Mesenchymal stem cell (in vitro differentiated cells and primary cell): ENCODE data around the gene CIDEA.

ENCODE experiments used
- DNase-seq: peaks from one replicate; pipeline ENCODE4 v3.0.0-alpha.2; 2013
- H2AFZ ChIP-seq: one replicate; pipeline ENCODE4 v1.6.1; 2013; ENCODE audit warnings: low read depth, mild to moderate bottlenecking, control low read depth, inconsistent platforms, low read length, moderate library complexity
- H2AK5ac ChIP-seq: 2 replicates; pipeline ENCODE4 v1.6.1; 2013; ENCODE audit warnings: low read length, moderate library complexity, mild to moderate bottlenecking, inconsistent platforms; ENCODE audit not compliant: severe bottlenecking
- H2BK120ac ChIP-seq: one replicate; pipeline ENCODE4 v1.6.1; 2013; ENCODE audit warnings: low read depth, mild to moderate bottlenecking, inconsistent platforms, low read length, moderate library complexity
- H2BK12ac ChIP-seq, 2 experiments: one replicate each; pipeline ENCODE4 v1.6.1; 2013; ENCODE audit warnings: inconsistent platforms in 2 of 2, low read length in 2 of 2, mild to moderate bottlenecking in 2 of 2, moderate library complexity in 2 of 2, control low read depth in 1 of 2
- H2BK15ac ChIP-seq: one replicate; pipeline ENCODE4 v1.6.1; 2013; ENCODE audit warnings: mild to moderate bottlenecking, low read depth, inconsistent platforms; ENCODE audit not compliant: poor library complexity, severe bottlenecking
- H2BK5ac ChIP-seq: 2 replicates; pipeline ENCODE4 v1.6.1; 2013; ENCODE audit warnings: low read depth, mild to moderate bottlenecking, low read length, control low read depth, inconsistent platforms; ENCODE audit not compliant: poor library complexity, severe bottlenecking
- H3K14ac ChIP-seq, 2 experiments: one replicate each; pipeline ENCODE4 v1.6.1; 2013; ENCODE audit warnings: inconsistent platforms in 2 of 2, low read length in 2 of 2, control low read depth in 1 of 2, mild to moderate bottlenecking in 1 of 2, moderate library complexity in 1 of 2
- H3K18ac ChIP-seq, 2 experiments: one replicate each; pipeline ENCODE4 v1.6.1; 2013; ENCODE audit warnings: inconsistent platforms in 2 of 2, low read length in 2 of 2, control low read depth in 1 of 2, low read depth in 1 of 2, mild to moderate bottlenecking in 1 of 2
- H3K23ac ChIP-seq, 2 experiments: one replicate each; pipeline ENCODE4 v1.6.1; 2013; ENCODE audit warnings: inconsistent platforms in 2 of 2, low read length in 2 of 2, mild to moderate bottlenecking in 2 of 2, moderate library complexity in 2 of 2, control low read depth in 1 of 2
- H3K27ac ChIP-seq: 2 replicates; pipeline ENCODE4 v1.5.1; 2013; ENCODE audit warnings: mild to moderate bottlenecking, moderate library complexity, low read length, control low read depth, inconsistent platforms; ENCODE audit not compliant: poor library complexity, severe bottlenecking
- H3K27me3 ChIP-seq, 2 experiments: 2 replicates each; pipeline versions ENCODE4 v1.6.1 to v1.7.0; 2013; ENCODE audit warnings: low read length in 2 of 2, mild to moderate bottlenecking in 2 of 2, moderate library complexity in 2 of 2, control low read depth in 1 of 2, inconsistent platforms in 1 of 2; ENCODE audit not compliant: control insufficient read depth in 1 of 2, insufficient read depth in 1 of 2
- H3K36me3 ChIP-seq, 2 experiments: 2 replicates each; pipeline versions ENCODE4 v1.6.1 to v1.7.0; 2013; ENCODE audit warnings: low read length in 2 of 2, control low read depth in 1 of 2, inconsistent platforms in 1 of 2, low read depth in 1 of 2, mild to moderate bottlenecking in 1 of 2; ENCODE audit not compliant: insufficient read depth in 2 of 2, control insufficient read depth in 1 of 2
- H3K4ac ChIP-seq, 2 experiments: one replicate each; pipeline ENCODE4 v1.6.1; 2013; ENCODE audit warnings: inconsistent platforms in 2 of 2, low read length in 2 of 2, mild to moderate bottlenecking in 2 of 2, moderate library complexity in 2 of 2, control low read depth in 1 of 2, low read depth in 1 of 2
- H3K4me1 ChIP-seq: 2 replicates; pipeline ENCODE4 v1.6.1; 2013; ENCODE audit warnings: low read depth, low read length, control low read depth; ENCODE audit not compliant: control insufficient read depth, insufficient read depth
- H3K4me2 ChIP-seq: 2 replicates; pipeline ENCODE4 v1.6.1; 2013; ENCODE audit warnings: low read length, mild to moderate bottlenecking, inconsistent platforms; ENCODE audit not compliant: poor library complexity, severe bottlenecking
- H3K4me3 ChIP-seq, 2 experiments: 2 replicates each; pipeline versions ENCODE4 v1.5.1 to v1.7.0; 2013; ENCODE audit warnings: low read length in 2 of 2, mild to moderate bottlenecking in 2 of 2, control low read depth in 1 of 2, low read depth in 1 of 2; ENCODE audit not compliant: insufficient read depth in 1 of 2
- H3K79me1 ChIP-seq: replicated peaks from 2 replicates; pipeline ENCODE4 v1.6.1; 2013; ENCODE audit warnings: mild to moderate bottlenecking, control low read depth, low read length, inconsistent platforms; ENCODE audit not compliant: poor library complexity, severe bottlenecking
- H3K9ac ChIP-seq: 2 replicates; pipeline ENCODE4 v1.7.0; 2013; ENCODE audit warnings: mild to moderate bottlenecking, low read length, moderate library complexity
- H3K9me3 ChIP-seq: 2 replicates; pipeline ENCODE4 v1.7.0; 2013; ENCODE audit warnings: mild to moderate bottlenecking, low read length; ENCODE audit not compliant: control insufficient read depth
- H4K8ac ChIP-seq: one replicate; pipeline ENCODE4 v1.6.1; 2013; ENCODE audit warnings: inconsistent platforms, mild to moderate bottlenecking, low read length, moderate library complexity
- H4K91ac ChIP-seq: one replicate; pipeline ENCODE4 v1.6.1; 2013; ENCODE audit warnings: mild to moderate bottlenecking, low read length, inconsistent platforms
- WGBS: methylation state at CpG from one replicate; pipeline ENCODE4 v1.1.7; 2013; ENCODE audit warnings: mixed read lengths; 5-methylcytosine and 5-hydroxymethylcytosine counted together

Gene CIDEA

DNA sequence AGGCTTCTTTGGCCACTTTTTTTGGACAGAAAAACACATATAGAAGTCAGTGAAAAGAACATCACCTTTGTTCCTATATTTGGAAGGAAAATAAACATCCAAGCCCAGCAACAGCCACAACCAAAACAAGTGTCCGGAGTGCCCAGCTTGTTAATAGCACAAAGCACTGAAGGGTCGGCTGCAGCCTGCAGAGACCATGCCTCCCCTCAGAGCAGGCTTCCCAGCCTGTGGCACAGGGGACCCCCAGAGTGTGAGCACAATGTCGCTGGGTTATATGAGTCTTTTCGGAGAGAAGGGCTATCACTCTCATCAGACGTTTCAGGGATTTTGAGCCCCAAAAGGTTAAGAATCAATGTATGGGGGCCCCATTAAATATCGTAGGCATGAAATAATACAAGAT is 6.2 kb upstream of the CIDEA start:
- no peak overlapping the region for H4K91ac ChIP-seq
- no peak overlapping the region for H2AFZ ChIP-seq
- no peak overlapping the region for H2BK12ac ChIP-seq
- peaks cover 60 to 61% of the 10 kb centered on the region in 2 experiments for H3K27me3 ChIP-seq
- 86% methylated on average over 5 of the region's 6 CpGs for WGBS
- no peak overlapping the region for H2BK120ac ChIP-seq
- no peak overlapping the region for H3K4me3 ChIP-seq
- no peak overlapping the region for H3K4me2 ChIP-seq
- H3K27ac ChIP-seq: no peak overlapping the region
- no peak for DNase-seq
- no peak overlapping the region for H4K8ac ChIP-seq
- no peak overlapping the region for H3K18ac ChIP-seq
- H3K9me3 ChIP-seq: no peaks in the 10 kb centered on the region
- H3K23ac ChIP-seq: no peak overlapping the region
- H3K4me1 ChIP-seq: peaks cover 8% of the 10 kb centered on the region
- no peak overlapping the region for H2AK5ac ChIP-seq
- H3K14ac ChIP-seq: no peak overlapping the region
- H3K36me3 ChIP-seq: no peaks in the 10 kb centered on the region
- no peak overlapping the region for H2BK5ac ChIP-seq
- no peaks in the 10 kb centered on the region for H3K79me1 ChIP-seq
- no peak overlapping the region for H2BK15ac ChIP-seq
- H3K9ac ChIP-seq: no peak overlapping the region
- H3K4ac ChIP-seq: no peak overlapping the region

DNA sequence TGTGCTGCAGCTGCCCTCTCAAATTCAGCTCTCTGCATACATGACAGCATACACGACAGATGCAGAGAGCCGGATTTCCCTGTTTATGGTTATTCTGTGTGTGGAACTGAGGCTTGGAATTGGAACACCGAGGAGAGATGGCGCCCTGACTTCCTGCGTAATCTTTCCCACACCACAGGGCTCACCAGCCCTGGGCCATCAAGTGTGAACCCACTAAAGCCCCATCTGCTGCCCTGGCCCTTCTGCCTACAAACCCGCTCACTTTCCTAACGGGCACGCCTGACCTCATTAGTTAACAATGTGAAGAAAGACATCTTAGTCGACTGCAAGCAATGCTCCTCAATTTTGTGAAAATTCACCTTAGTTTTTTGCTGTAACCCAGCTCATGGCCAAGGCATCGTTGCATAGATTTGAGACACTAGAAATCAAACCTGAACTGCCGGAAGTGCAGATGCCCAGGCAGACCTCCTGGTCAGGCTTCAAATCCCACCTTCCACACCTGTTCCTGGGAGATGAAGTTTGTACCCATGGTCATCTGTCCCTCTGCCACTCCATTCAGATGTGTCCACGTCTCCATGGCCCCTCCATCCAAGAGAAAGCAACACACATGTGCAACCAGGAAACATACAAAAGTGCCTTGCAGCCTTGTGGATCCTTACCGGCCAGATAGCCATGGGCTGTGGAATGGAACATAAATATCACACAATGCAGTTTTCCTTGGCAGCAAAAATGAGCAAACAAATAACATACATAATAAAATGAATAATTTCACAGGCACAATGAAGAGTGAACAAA is 5.0 kb upstream of the CIDEA start:
- Histone ChIP-seq H3K14ac (no peak overlapping the region), H2AFZ (no peak overlapping the region), H3K79me1 (no peaks in the 10 kb centered on the region), H4K91ac (no peak overlapping the region), H3K4me1 (peaks cover 15% of the 10 kb centered on the region), H3K36me3 (no peaks in the 10 kb centered on the region), H4K8ac (no peak overlapping the region), H2BK5ac (no peak overlapping the region), H3K27me3 (peaks cover 72 to 73% of the 10 kb centered on the region in 2 experiments), H3K18ac (no peak overlapping the region), H3K27ac (no peak overlapping the region), H2BK120ac (no peak overlapping the region), H3K9me3 (no peaks in the 10 kb centered on the region), H2BK12ac (no peak overlapping the region), H3K4ac (no peak overlapping the region), H3K4me3 (no peak overlapping the region), H2AK5ac (no peak overlapping the region), H3K4me2 (no peak overlapping the region), H2BK15ac (no peak overlapping the region), H3K9ac (no peak overlapping the region), H3K23ac (no peak overlapping the region)
- DNase-seq: no peak
- 66% methylated on average over 13 of the region's 13 CpGs for WGBS

DNA sequence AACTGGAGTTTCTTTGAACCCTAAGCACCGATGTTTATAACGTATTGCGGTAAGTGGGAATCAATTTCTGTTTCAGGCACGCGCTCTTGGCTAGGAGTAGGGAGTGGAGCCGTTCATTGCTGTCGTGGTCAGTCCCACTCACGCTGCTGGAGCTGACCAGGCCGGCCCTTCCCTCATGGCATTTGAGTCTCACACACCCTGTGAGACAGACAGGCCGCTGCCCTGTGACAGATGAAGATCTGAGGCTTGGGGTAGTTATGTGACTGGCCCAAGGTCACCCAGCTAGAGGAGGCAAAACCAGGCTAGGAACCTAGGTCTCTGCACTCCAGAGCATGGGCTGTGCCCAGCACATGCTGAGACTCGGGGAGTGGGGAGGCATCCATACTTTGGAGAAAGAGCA is 2.9 kb upstream of the CIDEA start:
- DNase-seq: no peak
- H3K4ac ChIP-seq: no peak overlapping the region
- no peaks in the 10 kb centered on the region for H3K9me3 ChIP-seq
- H3K36me3 ChIP-seq: no peaks in the 10 kb centered on the region
- H3K79me1 ChIP-seq: no peaks in the 10 kb centered on the region
- H4K91ac ChIP-seq: no peak overlapping the region
- H2AK5ac ChIP-seq: no peak overlapping the region
- no peak overlapping the region for H2BK5ac ChIP-seq
- peaks cover 22% of the 10 kb centered on the region for H3K4me1 ChIP-seq
- no peak overlapping the region for H2BK12ac ChIP-seq
- no peak overlapping the region for H3K9ac ChIP-seq
- H2BK120ac ChIP-seq: no peak overlapping the region
- H2BK15ac ChIP-seq: no peak overlapping the region
- H3K23ac ChIP-seq: no peak overlapping the region
- H3K18ac ChIP-seq: no peak overlapping the region
- H3K4me3 ChIP-seq: no peak overlapping the region
- 87% methylated on average over 11 of the region's 11 CpGs for WGBS
- H4K8ac ChIP-seq: no peak overlapping the region
- no peak overlapping the region for H3K4me2 ChIP-seq
- H3K27me3 ChIP-seq: peaks cover 79 to 84% of the 10 kb centered on the region in 2 experiments
- H3K14ac ChIP-seq: no peak overlapping the region
- H2AFZ ChIP-seq: no peak overlapping the region
- H3K27ac ChIP-seq: no peak overlapping the region

DNA sequence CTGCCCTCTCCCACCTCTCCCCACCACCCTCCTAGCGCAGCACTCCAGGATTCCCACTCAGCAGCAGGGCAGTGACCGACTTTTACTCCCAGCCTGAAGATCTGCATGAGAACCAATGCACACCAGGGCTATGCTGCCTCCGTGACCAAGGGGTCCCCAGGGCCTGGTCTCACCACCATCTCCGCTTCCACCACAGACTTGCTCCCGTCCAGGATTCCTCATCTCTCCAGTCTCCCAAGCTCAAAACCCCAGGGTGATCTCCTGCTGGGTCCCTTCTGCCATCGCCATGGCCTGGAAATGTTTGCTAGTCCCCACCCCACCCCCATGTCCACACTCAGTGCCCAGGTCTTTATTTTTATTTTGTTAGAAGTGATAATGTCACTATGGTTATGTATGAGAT is 2.1 kb upstream of the CIDEA start:
- 96% methylated on average over 4 of the region's 6 CpGs for WGBS
- Histone ChIP-seq H3K4me1 (peaks cover 22% of the 10 kb centered on the region), H3K36me3 (no peaks in the 10 kb centered on the region), H2BK5ac (no peak overlapping the region), H3K27ac (no peak overlapping the region), H4K91ac (no peak overlapping the region), H2AFZ (no peak overlapping the region), H2BK120ac (no peak overlapping the region), H2BK12ac (no peak overlapping the region), H3K4ac (no peak overlapping the region), H3K79me1 (no peaks in the 10 kb centered on the region), H3K14ac (no peak overlapping the region), H3K9me3 (no peaks in the 10 kb centered on the region), H3K9ac (no peak overlapping the region), H3K18ac (no peak overlapping the region), H3K27me3 (peaks cover 72 to 77% of the 10 kb centered on the region in 2 experiments), H2BK15ac (no peak overlapping the region), H2AK5ac (no peak overlapping the region), H3K4me3 (no peak overlapping the region), H3K23ac (no peak overlapping the region), H3K4me2 (no peak overlapping the region), H4K8ac (no peak overlapping the region)
- no peak for DNase-seq
